ENCODE data around the gene ETV3.
"Not testable (repeated sequence)": the region's sequence is repeated elsewhere in the genome, so short reads cannot be mapped to it uniquely, and the experiment has no call there.

The ETV3 gene

GRCh38 chr1:157173900-157174410, 35.8 kb upstream of the ETV3 start:
- no peak overlapping the region for H3K9ac ChIP-seq (ENCODE audit: low read depth in 1 of 2, low read length in 2 of 2)
- no peaks in the 10 kb centered on the region for H3K4me1 ChIP-seq (ENCODE audit: control insufficient read depth in 2 of 2, insufficient read depth in 2 of 2, low read length in 2 of 2)
- no peak overlapping the region for H3K4me3 ChIP-seq (ENCODE audit: low read length in 2 of 2)
- H3K9me3 ChIP-seq (ENCODE audit: control insufficient read depth in 2 of 2, low read length in 2 of 2), result no peaks in the 10 kb centered on the region
- no peaks in the 10 kb centered on the region for H3K36me3 ChIP-seq (ENCODE audit: control insufficient read depth in 2 of 2, insufficient read depth in 2 of 2, low read length in 2 of 2)
- peak overlapping the region in 1 of 2 donors; percentile 45 for H3K27ac ChIP-seq (ENCODE audit: low read depth in 2 of 2, low read length in 2 of 2)
- no peaks in the 10 kb centered on the region for H3K27me3 ChIP-seq (ENCODE audit: control insufficient read depth in 2 of 2, insufficient read depth in 2 of 2, low read length in 2 of 2)

GRCh38 chr1:157173241-157173640, 35.0 kb upstream of the ETV3 start:
- not testable (repeated sequence) for H3K4me1 ChIP-seq (ENCODE audit: control insufficient read depth in 2 of 2, insufficient read depth in 2 of 2, low read length in 2 of 2); H3K36me3 ChIP-seq (ENCODE audit: control insufficient read depth in 2 of 2, insufficient read depth in 2 of 2, low read length in 2 of 2); H3K9ac ChIP-seq (ENCODE audit: low read depth in 1 of 2, low read length in 2 of 2); H3K9me3 ChIP-seq (ENCODE audit: control insufficient read depth in 2 of 2, low read length in 2 of 2); H3K27me3 ChIP-seq (ENCODE audit: control insufficient read depth in 2 of 2, insufficient read depth in 2 of 2, low read length in 2 of 2)
- H3K4me3 ChIP-seq (ENCODE audit: low read length in 2 of 2), result peak overlapping the region in 1 of 2 donors; percentile 20
- H3K27ac ChIP-seq (ENCODE audit: low read depth in 2 of 2, low read length in 2 of 2), result peak overlapping the region in 1 of 2 donors; percentile 45

GRCh38 chr1:157172591-157172990, 34.4 kb upstream of the ETV3 start:
- not testable (repeated sequence) for H3K9ac ChIP-seq (ENCODE audit: low read depth in 1 of 2, low read length in 2 of 2); H3K27me3 ChIP-seq (ENCODE audit: control insufficient read depth in 2 of 2, insufficient read depth in 2 of 2, low read length in 2 of 2); H3K9me3 ChIP-seq (ENCODE audit: control insufficient read depth in 2 of 2, low read length in 2 of 2); H3K27ac ChIP-seq (ENCODE audit: low read depth in 2 of 2, low read length in 2 of 2); H3K36me3 ChIP-seq (ENCODE audit: control insufficient read depth in 2 of 2, insufficient read depth in 2 of 2, low read length in 2 of 2); H3K4me3 ChIP-seq (ENCODE audit: low read length in 2 of 2); H3K4me1 ChIP-seq (ENCODE audit: control insufficient read depth in 2 of 2, insufficient read depth in 2 of 2, low read length in 2 of 2)

GRCh38 chr1:157171903-157172503, 33.8 kb upstream of the ETV3 start:
- not testable (repeated sequence) for H3K36me3 ChIP-seq (ENCODE audit: control insufficient read depth in 2 of 2, insufficient read depth in 2 of 2, low read length in 2 of 2); H3K9ac ChIP-seq (ENCODE audit: low read depth in 1 of 2, low read length in 2 of 2); H3K9me3 ChIP-seq (ENCODE audit: control insufficient read depth in 2 of 2, low read length in 2 of 2); H3K4me3 ChIP-seq (ENCODE audit: low read length in 2 of 2); H3K4me1 ChIP-seq (ENCODE audit: control insufficient read depth in 2 of 2, insufficient read depth in 2 of 2, low read length in 2 of 2); H3K27me3 ChIP-seq (ENCODE audit: control insufficient read depth in 2 of 2, insufficient read depth in 2 of 2, low read length in 2 of 2); H3K27ac ChIP-seq (ENCODE audit: low read depth in 2 of 2, low read length in 2 of 2)

GRCh38 chr1:157170677-157171515, 32.7 kb upstream of the ETV3 start:
- Histone ChIP-seq H3K27me3 (ENCODE audit: control insufficient read depth in 2 of 2, insufficient read depth in 2 of 2, low read length in 2 of 2) (no peaks in the 10 kb centered on the region), H3K36me3 (ENCODE audit: control insufficient read depth in 2 of 2, insufficient read depth in 2 of 2, low read length in 2 of 2) (no peaks in the 10 kb centered on the region), H3K4me1 (ENCODE audit: control insufficient read depth in 2 of 2, insufficient read depth in 2 of 2, low read length in 2 of 2) (no peaks in the 10 kb centered on the region), H3K9me3 (ENCODE audit: control insufficient read depth in 2 of 2, low read length in 2 of 2) (no peaks in the 10 kb centered on the region), H3K9ac (ENCODE audit: low read depth in 1 of 2, low read length in 2 of 2) (no peak overlapping the region), H3K27ac (ENCODE audit: low read depth in 2 of 2, low read length in 2 of 2) (no peak overlapping the region), H3K4me3 (ENCODE audit: low read length in 2 of 2) (no peak overlapping the region)

- H3K4me3 ChIP-seq (ENCODE audit: low read length in 2 of 2), result no peak overlapping the region
- peaks cover 0 to 2% of the 10 kb centered on the region in 2 donors for H3K4me1 ChIP-seq (ENCODE audit: control insufficient read depth in 2 of 2, insufficient read depth in 2 of 2, low read length in 2 of 2)
- H3K27ac ChIP-seq (ENCODE audit: low read depth in 2 of 2, low read length in 2 of 2), result no peak overlapping the region
- no peaks in the 10 kb centered on the region for H3K27me3 ChIP-seq (ENCODE audit: control insufficient read depth in 2 of 2, insufficient read depth in 2 of 2, low read length in 2 of 2)
- no peaks in the 10 kb centered on the region for H3K9me3 ChIP-seq (ENCODE audit: control insufficient read depth in 2 of 2, low read length in 2 of 2)
- no peaks in the 10 kb centered on the region for H3K36me3 ChIP-seq (ENCODE audit: control insufficient read depth in 2 of 2, insufficient read depth in 2 of 2, low read length in 2 of 2)
- no peak overlapping the region for H3K9ac ChIP-seq (ENCODE audit: low read depth in 1 of 2, low read length in 2 of 2)
Observed at GRCh38 chr1:157168015-157168414, 29.8 kb upstream of the ETV3 start.

GRCh38 chr1:157167437-157167836, 29.2 kb upstream of the ETV3 start:
- Histone ChIP-seq H3K27me3 (ENCODE audit: control insufficient read depth in 2 of 2, insufficient read depth in 2 of 2, low read length in 2 of 2) (no peaks in the 10 kb centered on the region), H3K9me3 (ENCODE audit: control insufficient read depth in 2 of 2, low read length in 2 of 2) (no peaks in the 10 kb centered on the region)

GRCh38 chr1:157166590-157166989, 28.4 kb upstream of the ETV3 start:
- Histone ChIP-seq H3K4me1 (ENCODE audit: control insufficient read depth in 2 of 2, insufficient read depth in 2 of 2, low read length in 2 of 2) (peaks cover 0 to 2% of the 10 kb centered on the region in 2 donors), H3K36me3 (ENCODE audit: control insufficient read depth in 2 of 2, insufficient read depth in 2 of 2, low read length in 2 of 2) (no peaks in the 10 kb centered on the region), H3K27me3 (ENCODE audit: control insufficient read depth in 2 of 2, insufficient read depth in 2 of 2, low read length in 2 of 2) (no peaks in the 10 kb centered on the region)

More at GRCh38 chr1:157167437-157167836, 29.2 kb upstream of the ETV3 start:
- no peak overlapping the region for H3K4me3 ChIP-seq (ENCODE audit: low read length in 2 of 2)
- no peaks in the 10 kb centered on the region for H3K36me3 ChIP-seq (ENCODE audit: control insufficient read depth in 2 of 2, insufficient read depth in 2 of 2, low read length in 2 of 2)
- H3K4me1 ChIP-seq (ENCODE audit: control insufficient read depth in 2 of 2, insufficient read depth in 2 of 2, low read length in 2 of 2), result peaks cover 0 to 2% of the 10 kb centered on the region in 2 donors
- no peak overlapping the region for H3K27ac ChIP-seq (ENCODE audit: low read depth in 2 of 2, low read length in 2 of 2)
- no peak overlapping the region for H3K9ac ChIP-seq (ENCODE audit: low read depth in 1 of 2, low read length in 2 of 2)

GRCh38 chr1:157163273-157164127, 25.3 kb upstream of the ETV3 start:
- Histone ChIP-seq H3K27ac (ENCODE audit: low read depth in 2 of 2, low read length in 2 of 2) (no peak overlapping the region), H3K9me3 (ENCODE audit: control insufficient read depth in 2 of 2, low read length in 2 of 2) (no peaks in the 10 kb centered on the region), H3K4me3 (ENCODE audit: low read length in 2 of 2) (peak overlapping the region in 1 of 2 donors; percentile 56), H3K4me1 (ENCODE audit: control insufficient read depth in 2 of 2, insufficient read depth in 2 of 2, low read length in 2 of 2) (peaks cover 0 to 2% of the 10 kb centered on the region in 2 donors), H3K36me3 (ENCODE audit: control insufficient read depth in 2 of 2, insufficient read depth in 2 of 2, low read length in 2 of 2) (no peaks in the 10 kb centered on the region), H3K27me3 (ENCODE audit: control insufficient read depth in 2 of 2, insufficient read depth in 2 of 2, low read length in 2 of 2) (no peaks in the 10 kb centered on the region), H3K9ac (ENCODE audit: low read depth in 1 of 2, low read length in 2 of 2) (no peak overlapping the region)

More at GRCh38 chr1:157166590-157166989, 28.4 kb upstream of the ETV3 start:
- Histone ChIP-seq H3K4me3 (ENCODE audit: low read length in 2 of 2) (no peak overlapping the region), H3K27ac (ENCODE audit: low read depth in 2 of 2, low read length in 2 of 2) (no peak overlapping the region), H3K9me3 (ENCODE audit: control insufficient read depth in 2 of 2, low read length in 2 of 2) (no peaks in the 10 kb centered on the region), H3K9ac (ENCODE audit: low read depth in 1 of 2, low read length in 2 of 2) (no peak overlapping the region)

Measured in mucosa of rectum (tissue), 2 donors.